Endothelial cell of umbilical vein (primary cell): ENCODE data around the gene KCNJ12.
"Not testable (repeated sequence)": the region's sequence is repeated elsewhere in the genome, so short reads cannot be mapped to it uniquely, and the experiment has no call there.

ENCODE experiments used
- EZH2 ChIP-seq: IDR thresholded peaks from 2 replicates; pipeline ENCODE4 v1.6.1; 2012; ENCODE audit warnings: borderline replicate concordance, low read depth, mild to moderate bottlenecking, moderate library complexity, low read length, inconsistent platforms; ENCODE audit not compliant: severe bottlenecking
- FOS ChIP-seq: IDR thresholded peaks from 2 replicates; pipeline ENCODE4 v1.6.1; 2011; ENCODE audit warnings: mild to moderate bottlenecking, low read length, moderate library complexity, borderline replicate concordance; ENCODE audit not compliant: insufficient read depth
- GATA2 ChIP-seq: IDR thresholded peaks from 2 replicates; pipeline ENCODE4 v1.7.0; 2011; ENCODE audit warnings: low read depth, mild to moderate bottlenecking, moderate library complexity, mixed read lengths, low read length; ENCODE audit not compliant: insufficient read length, insufficient read depth
- JUN ChIP-seq: IDR thresholded peaks from 2 replicates; pipeline ENCODE4 v1.6.1; 2011; ENCODE audit warnings: borderline replicate concordance, low read depth; ENCODE audit not compliant: insufficient read length, insufficient read depth
- MYC ChIP-seq: IDR thresholded peaks from one replicate; pipeline ENCODE4 v1.6.1; 2011; ENCODE audit warnings: mild to moderate bottlenecking, low read depth, low read length
- POLR2A ChIP-seq: IDR thresholded peaks from 2 replicates; pipeline ENCODE4 v1.6.1; 2012; ENCODE audit warnings: low read depth, mild to moderate bottlenecking, control low read depth, low read length
- POLR2AphosphoS5 ChIP-seq: IDR thresholded peaks from 2 replicates; pipeline ENCODE4 v1.6.1; 2012; ENCODE audit warnings: low read depth, mild to moderate bottlenecking, control low read depth, low read length, moderate library complexity; ENCODE audit not compliant: insufficient read depth
- TF ChIP-seq, protein P1 (sequence below), 2 donors: IDR thresholded peaks; 1 replicate in 1 of 2; 2 replicates in 1 of 2; pipeline ENCODE4 v1.5.1; 2011; ENCODE audit warnings: low read length in 2 of 2, mild to moderate bottlenecking in 2 of 2, moderate library complexity in 2 of 2, control low read depth in 1 of 2, inconsistent platforms in 1 of 2, low read depth in 1 of 2; ENCODE audit not compliant: insufficient read depth in 1 of 2; ENCODE audit errors: extremely low read depth in 1 of 2
- TF ChIP-seq, protein P2 (sequence below): IDR thresholded peaks from 2 replicates; pipeline ENCODE4 v1.6.1; 2011; ENCODE audit not compliant: insufficient read depth, insufficient read length

GRCh38 chr17:21422311-21423189 lies 46.4 kb downstream of the KCNJ12 start:
- TF ChIP-seq, protein P1, sequence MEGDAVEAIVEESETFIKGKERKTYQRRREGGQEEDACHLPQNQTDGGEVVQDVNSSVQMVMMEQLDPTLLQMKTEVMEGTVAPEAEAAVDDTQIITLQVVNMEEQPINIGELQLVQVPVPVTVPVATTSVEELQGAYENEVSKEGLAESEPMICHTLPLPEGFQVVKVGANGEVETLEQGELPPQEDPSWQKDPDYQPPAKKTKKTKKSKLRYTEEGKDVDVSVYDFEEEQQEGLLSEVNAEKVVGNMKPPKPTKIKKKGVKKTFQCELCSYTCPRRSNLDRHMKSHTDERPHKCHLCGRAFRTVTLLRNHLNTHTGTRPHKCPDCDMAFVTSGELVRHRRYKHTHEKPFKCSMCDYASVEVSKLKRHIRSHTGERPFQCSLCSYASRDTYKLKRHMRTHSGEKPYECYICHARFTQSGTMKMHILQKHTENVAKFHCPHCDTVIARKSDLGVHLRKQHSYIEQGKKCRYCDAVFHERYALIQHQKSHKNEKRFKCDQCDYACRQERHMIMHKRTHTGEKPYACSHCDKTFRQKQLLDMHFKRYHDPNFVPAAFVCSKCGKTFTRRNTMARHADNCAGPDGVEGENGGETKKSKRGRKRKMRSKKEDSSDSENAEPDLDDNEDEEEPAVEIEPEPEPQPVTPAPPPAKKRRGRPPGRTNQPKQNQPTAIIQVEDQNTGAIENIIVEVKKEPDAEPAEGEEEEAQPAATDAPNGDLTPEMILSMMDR (IDR thresholded peaks at IDR 0.05; ENCODE audit: extremely low read depth in 1 of 2, insufficient read depth in 1 of 2, low read depth in 1 of 2, low read length in 2 of 2) = not testable (repeated sequence)
- not testable (repeated sequence) for TF ChIP-seq EZH2, GATA2, POLR2A, POLR2AphosphoS5, MYC, JUN, FOS
- TF ChIP-seq, protein P2, sequence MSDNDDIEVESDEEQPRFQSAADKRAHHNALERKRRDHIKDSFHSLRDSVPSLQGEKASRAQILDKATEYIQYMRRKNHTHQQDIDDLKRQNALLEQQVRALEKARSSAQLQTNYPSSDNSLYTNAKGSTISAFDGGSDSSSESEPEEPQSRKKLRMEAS = not testable (repeated sequence)
